Right hindlimb (tissue), 1 donor: Measurements from ENCODE around the gene LAMC3.
"Not testable (repeated sequence)": the region's sequence is repeated elsewhere in the genome, so short reads cannot be mapped to it uniquely, and the experiment has no call there.

ENCODE experiments used
- DNase-seq: peaks from one replicate; pipeline ENCODE4 v3.0.0-alpha.2; 2018

The LAMC3 gene

GRCh38 chr9:131082774-131083512 is 74.0 kb downstream of the LAMC3 start:
- DNase-seq = no peak

DNA sequence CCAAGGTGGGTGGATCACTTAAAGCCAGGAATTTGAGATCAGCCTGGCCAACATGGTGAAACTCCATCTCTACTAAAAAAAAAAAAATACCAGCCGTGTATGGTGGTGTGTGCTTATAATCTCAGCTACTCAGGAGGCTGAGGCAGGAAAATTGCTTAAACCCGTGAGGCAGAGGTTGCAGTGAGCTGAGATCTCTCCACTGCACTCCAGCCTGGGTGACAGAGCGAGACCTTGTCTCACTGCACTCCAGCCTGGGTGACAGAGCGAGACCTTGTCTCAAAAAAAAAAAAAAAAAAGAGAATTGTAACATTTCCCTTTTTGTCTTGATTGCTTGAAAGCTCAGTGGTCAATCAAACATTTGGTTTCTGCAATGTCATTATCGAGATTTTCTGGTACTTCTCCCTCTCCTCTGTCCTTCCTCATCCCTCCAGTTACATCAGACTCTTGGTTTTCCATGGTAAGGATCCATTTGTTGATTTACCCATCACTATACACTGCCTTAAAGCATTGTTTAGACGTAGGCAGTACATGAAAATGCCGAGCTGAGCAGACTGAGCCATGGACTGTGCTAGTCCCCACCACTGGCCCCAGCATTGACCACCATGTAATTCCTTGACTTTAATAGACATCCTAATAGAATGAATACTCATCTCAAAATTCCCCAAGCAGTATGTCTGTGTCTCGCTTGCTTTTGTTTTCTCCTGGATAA is 75.8 kb downstream of the LAMC3 start:
- no peak for DNase-seq

GRCh38 chr9:131085370-131086122 is 76.6 kb downstream of the LAMC3 start:
- DNase-seq = no peak

DNA sequence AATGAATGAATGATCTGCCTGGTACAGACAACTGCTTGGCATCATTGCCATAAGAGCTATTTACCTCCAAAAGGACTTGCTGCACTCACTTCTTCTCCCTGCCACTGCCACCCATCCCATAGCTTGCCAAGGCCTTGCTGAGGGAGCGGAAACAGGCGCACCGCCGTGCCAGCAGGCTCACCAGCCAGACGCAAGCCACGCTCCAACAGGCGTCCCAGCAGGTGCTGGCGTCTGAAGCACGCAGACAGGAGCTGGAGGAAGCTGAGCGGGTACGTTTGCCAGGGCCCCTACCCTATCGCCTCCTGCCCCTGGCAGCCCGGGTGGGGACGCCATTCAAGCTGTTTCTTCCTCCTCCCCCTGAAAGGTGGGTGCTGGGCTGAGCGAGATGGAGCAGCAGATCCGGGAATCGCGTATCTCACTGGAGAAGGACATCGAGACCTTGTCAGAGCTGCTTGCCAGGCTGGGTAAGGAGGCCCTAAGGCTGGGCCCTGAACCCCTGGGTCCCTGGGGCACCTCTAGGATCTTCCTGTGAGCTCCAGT is 78.5 kb downstream of the LAMC3 start:
- DNase-seq = no peak

DNA sequence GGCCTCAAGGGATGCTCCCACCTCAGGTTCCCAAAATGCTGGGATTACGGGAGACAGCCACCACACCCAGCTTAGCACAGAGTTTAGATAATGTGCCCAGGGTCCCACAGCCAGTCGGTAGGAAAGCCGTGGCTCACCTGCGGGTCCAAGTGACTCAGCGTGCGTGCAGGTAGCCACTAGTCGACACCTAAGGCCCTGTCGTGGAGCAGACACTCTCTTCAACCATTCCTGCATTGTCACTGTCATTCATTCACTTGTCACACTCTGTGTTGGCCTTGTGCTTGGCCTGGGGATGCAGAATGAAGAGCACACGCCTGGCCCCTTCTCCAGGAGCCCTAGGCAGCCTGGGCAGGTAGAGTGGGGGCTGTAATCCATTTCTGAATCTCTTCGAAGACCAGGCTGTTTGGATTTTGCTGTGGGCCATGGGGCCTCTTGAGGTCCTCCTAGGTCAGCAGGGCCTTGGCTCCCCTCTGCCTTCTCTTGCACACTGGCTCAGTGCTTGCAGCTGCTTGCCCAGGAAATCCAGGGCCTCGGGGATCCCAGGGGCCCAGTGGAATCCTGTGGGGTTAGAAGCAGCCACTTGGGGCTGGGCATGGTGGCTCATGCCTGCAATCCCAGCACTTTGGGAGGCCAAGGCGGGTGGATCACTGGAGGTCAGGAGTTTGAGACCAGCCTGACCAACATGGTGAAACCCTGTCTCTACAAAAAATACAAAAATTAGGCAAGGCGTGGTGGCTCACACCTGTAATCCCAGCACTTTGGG is 81.2 kb downstream of the LAMC3 start:
- DNase-seq = no peak

GRCh38 chr9:131091352-131091992 is 82.5 kb downstream of the LAMC3 start:
- DNase-seq = peak; percentile 35

DNA sequence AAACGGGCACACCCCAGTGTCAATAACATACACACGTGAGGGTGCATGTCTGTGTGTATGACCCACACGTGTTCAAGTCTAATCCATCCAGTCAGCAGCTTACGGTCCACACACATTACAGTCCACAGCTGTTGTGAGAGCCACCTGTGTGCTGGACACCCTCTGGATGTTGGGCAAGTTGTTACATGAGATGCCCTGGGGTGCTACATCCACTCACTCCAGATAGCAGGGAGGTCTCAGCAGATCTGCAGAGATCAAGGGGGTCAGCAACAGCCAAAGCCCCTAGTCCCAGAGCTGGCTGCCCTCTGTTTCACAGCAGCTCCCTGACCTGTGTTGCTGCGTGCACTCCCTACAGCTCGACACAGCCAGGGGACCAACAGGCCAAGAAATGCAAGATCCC is 83.1 kb downstream of the LAMC3 start:
- no peak for DNase-seq

- DNase-seq = no peak
Observed at GRCh38 chr9:131092548-131093440, 83.8 kb downstream of the LAMC3 start.

GRCh38 chr9:131094015-131094414 is 85.0 kb downstream of the LAMC3 start:
- DNase-seq = no peak

- DNase-seq = peak; percentile 69
Observed at GRCh38 chr9:131094622-131095021, 85.6 kb downstream of the LAMC3 start.

DNA sequence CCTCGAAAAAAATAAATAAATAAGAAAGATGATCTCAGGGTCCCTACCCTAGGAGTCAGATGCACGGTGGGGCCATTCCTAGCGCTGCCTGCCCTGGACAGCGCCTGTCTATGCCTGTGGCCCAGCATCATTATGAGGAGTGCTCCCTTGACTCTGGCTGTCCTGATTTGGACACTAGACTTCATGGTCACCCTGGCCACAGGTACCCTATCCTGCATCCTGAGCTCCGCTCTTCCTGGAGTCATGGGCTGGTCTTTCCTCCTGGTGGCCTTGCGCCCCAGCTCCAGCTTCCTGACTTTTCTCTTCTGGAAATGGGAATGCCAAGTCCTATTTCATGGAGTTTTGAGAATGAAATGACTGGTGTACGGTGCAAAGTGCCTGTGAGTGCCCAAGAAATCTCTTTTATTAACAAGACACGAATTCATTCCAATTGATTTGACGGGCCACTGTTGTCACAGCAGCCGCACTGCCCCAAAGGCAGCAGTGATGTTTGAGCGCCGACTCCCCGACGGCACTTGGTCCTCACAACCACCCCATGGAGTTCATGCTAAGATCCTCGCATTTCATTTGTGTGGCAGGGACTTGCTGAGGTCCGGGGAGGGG is 86.8 kb downstream of the LAMC3 start:
- no peak for DNase-seq

DNA sequence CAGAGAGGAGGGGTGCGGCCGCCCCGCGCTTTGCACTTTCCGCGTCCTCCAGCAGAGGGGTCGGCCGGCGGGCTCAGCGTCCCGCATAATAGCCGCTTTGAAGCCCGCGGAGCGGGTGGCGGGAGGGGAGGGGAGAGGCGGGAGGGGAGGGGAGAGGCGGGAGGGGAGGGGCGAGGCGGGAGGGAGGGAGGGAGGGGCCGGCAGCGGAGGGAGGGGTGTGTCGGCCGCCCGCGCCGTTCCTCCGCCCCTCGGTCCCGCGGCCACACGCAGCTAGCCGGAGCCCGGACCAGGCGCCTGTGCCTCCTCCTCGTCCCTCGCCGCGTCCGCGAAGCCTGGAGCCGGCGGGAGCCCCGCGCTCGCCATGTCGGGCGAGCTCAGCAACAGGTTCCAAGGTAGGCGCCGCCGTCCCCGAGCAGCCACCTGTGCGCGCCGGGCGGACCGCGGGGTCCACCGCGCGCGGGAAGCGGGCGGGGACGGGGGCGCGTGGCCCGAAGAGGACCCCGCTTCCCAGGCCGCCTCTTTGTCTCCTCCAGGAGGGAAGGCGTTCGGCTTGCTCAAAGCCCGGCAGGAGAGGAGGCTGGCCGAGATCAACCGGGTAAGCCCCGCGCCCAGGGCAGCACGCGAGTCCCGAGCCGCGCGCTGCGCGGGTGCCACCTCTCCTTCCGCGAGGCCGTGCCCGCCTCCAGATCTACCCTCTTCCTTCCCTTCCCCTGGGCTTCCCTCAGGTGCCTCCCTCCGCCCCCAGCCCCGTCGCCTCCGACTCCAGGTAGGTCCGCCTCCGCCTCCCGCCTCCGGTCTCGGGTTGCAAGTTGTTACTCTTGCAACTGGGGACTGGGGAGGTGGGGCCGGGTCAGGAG is 87.5 kb downstream of the LAMC3 start, which contains the start of gene AIF1L:
TSS of gene AIF1L (plus strand) at position 263 of the 857 bp plus-strand sequence. CDS start at position 362, 99 bp downstream.
- DNase-seq = peak; percentile 67

DNA sequence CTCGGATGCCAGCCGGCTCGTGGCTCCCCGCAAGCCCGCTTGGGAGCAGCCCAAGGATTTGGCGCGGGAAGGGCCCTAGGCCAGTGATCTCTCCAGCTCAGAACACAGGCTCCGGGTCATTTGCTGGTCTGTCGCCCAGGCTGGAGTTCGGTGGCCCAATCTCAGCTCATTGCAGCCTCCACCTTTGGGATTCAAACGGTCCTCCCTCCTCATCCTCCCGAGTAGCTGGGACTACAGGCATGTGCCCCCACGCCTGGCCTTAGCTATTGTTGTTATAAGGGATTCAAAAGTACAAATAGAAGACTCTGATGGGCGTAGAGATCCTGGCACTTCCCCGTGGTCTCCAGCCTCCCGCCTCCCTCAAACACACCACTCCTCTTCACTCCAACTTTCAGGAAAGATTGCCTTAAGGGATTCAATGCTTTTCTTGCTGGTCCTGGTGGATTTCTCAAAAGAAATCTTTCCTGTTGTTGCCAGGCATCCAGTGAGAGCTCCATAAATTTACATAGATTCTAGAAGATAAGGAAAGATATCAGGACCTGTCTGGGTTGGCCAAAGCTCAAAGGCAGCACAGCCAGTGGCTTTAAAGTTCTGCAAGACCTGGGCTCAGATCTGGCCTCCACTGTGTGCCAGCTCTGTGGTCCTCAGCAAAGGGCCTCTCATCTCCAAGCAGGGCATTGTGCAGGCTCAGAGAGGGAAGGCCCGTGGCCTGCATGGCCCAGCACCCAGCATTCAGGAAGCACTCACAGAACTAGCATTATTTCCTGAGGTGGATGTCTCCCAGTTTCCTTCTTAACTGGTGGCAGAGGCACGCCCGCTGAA is 88.4 kb downstream of the LAMC3 start:
- DNase-seq = no peak

DNA sequence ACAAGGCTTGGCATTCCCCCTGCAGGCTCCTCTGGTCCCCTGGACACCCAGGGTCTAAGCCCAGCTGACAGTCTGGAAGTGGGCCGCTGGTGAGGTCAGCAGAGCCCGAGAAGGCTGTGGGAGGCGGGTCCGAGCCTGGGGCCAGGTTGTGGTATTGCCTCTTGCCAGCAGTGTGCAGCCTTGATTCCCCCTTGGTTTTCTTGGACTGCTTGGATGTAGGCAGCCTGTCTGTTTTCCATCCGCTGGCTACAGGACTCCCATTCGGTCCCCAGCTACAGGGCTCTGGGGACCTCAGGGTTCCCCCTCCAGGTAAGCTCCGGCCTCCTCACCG is 88.9 kb downstream of the LAMC3 start:
- DNase-seq = peak; percentile 48

DNA sequence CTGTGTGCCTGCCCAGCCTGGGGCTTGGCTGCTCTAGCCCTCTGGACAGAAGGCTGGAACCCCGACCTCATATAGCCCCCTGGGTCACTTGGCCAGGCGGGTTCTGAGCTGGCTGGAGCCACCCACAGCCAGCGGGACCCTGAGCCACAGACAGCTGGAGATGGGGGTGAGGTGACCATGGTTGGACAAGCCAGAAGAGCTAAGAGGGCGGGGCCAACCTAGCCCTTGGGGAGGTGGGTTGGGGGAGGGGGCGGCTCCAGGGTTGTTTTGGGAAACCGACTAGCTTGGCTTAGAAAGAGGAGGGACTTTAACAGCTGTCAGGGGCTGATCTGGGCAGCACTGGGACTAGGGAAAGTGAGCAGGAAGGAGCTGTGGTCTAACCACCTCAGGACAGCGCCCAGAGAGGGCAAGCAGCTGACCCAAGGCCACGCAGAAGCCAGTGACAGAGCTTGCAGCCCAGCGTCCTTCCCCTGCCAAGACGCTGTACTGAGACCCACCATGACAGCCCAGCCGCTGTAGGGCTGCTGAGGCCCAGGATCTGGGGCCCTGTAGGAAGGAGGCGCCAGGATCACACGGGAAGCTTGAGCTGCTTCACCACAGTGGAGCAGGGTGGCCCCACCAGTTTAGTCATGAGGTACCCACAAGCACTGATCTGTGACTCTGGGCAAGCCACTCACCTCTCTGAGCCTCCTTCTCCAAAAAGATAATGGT is 89.6 kb downstream of the LAMC3 start:
- DNase-seq = peak; percentile 56

- no peak for DNase-seq
Observed at GRCh38 chr9:131099102-131099606, 90.2 kb downstream of the LAMC3 start.

DNA sequence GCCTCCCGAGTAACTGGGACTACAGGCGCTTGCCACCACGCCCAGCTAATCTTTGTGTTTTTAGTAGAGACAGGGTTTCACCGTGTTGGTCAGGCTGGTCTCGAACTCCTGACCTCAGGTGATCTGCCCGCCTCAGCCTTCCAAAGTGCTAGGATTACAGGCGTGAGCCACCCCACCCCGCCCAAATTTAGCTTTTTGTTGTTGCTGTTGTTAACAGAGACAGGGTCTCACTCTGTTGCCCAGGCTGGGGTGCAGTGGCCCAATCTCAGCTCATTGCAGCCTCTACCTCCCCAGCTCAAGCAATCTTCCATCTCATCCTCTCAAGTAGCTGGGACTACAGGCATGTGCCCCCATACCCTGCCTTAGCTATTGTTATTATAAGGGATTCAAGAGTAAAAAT is 90.9 kb downstream of the LAMC3 start:
- not testable (repeated sequence) for DNase-seq

DNA sequence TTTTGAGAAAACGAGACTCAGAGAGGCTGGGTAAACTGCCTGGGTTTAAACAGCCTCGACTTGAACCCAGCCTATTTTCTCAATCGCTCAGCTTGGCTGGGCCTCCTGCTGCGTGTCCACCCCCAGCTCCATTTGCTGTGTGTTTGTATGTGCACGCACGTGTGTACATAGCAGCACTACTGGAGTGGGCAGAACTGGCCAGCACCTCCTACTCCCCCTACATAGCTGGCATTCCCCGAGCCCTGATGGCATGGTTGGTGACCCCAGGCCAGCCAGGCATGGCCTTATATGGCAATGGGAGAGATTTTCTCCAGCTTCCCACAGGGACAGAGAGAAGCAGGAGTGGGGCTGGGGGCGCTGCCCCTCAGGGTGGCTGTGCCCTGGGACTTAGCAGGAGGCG is 91.5 kb downstream of the LAMC3 start:
- DNase-seq = no peak
